ENCODE results near the gene RECQL5.

RECQL5 gene

GRCh38 chr17:75666959-75667790 lies at the start of gene RECQL5, which contains the start of gene SAP30BP:
RECQL5 (minus strand) TSS chr17:75667154; CDS start chr17:75666557, 597 bp downstream.
SAP30BP (plus strand) TSS chr17:75667338; CDS start chr17:75667373, 35 bp downstream.
- peak within 1 kb of the TSS; percentile 100 for H3K4me3 ChIP-seq (ENCODE audit: low read length)

GRCh38 chr17:75712446-75712845 lies 45.5 kb upstream of the RECQL5 start:
- TF ChIP-seq CTCF (IDR thresholded peaks at IDR 0.05; ENCODE audit: insufficient read depth, low read depth, low read length, missing control alignments): no peak
- peak; percentile 29 for DNase-seq (ENCODE audit: low read depth)
- no peak overlapping the region for H3K4me3 ChIP-seq (ENCODE audit: low read length)

More at GRCh38 chr17:75666959-75667790, at the start of gene RECQL5, which contains the start of gene SAP30BP:
- peak; percentile 99 for DNase-seq (ENCODE audit: low read depth)
- no peak for TF ChIP-seq CTCF (IDR thresholded peaks at IDR 0.05; ENCODE audit: insufficient read depth, low read depth, low read length, missing control alignments)

GRCh38 chr17:75707079-75707571 lies 40.2 kb upstream of the RECQL5 start:
- peak; percentile 76 for DNase-seq (ENCODE audit: low read depth)
- no peak for TF ChIP-seq CTCF (IDR thresholded peaks at IDR 0.05; ENCODE audit: insufficient read depth, low read depth, low read length, missing control alignments)
- H3K4me3 ChIP-seq (ENCODE audit: low read length): no peak overlapping the region

- no peak overlapping the region for H3K4me3 ChIP-seq (ENCODE audit: low read length)
- TF ChIP-seq CTCF (IDR thresholded peaks at IDR 0.05; ENCODE audit: insufficient read depth, low read depth, low read length, missing control alignments): no peak
- no peak for DNase-seq (ENCODE audit: low read depth)
Observed at GRCh38 chr17:75706042-75706728, 39.2 kb upstream of the RECQL5 start.

GRCh38 chr17:75704963-75705875 lies 38.3 kb upstream of the RECQL5 start:
- no peak overlapping the region for H3K4me3 ChIP-seq (ENCODE audit: low read length)
- TF ChIP-seq CTCF (IDR thresholded peaks at IDR 0.05; ENCODE audit: insufficient read depth, low read depth, low read length, missing control alignments): no peak
- no peak for DNase-seq (ENCODE audit: low read depth)

GRCh38 chr17:75703591-75703990 lies 36.6 kb upstream of the RECQL5 start:
- no peak for DNase-seq (ENCODE audit: low read depth)

More at GRCh38 chr17:75703591-75703990, 36.6 kb upstream of the RECQL5 start:
- no peak overlapping the region for H3K4me3 ChIP-seq (ENCODE audit: low read length)
- TF ChIP-seq CTCF (IDR thresholded peaks at IDR 0.05; ENCODE audit: insufficient read depth, low read depth, low read length, missing control alignments): no peak

All from epithelial cell of esophagus (primary cell).